Measurements from ENCODE around the gene GPR153. TPM values are rescaled to one million over a fixed set of nuclear protein-coding genes. Genes with fewer than 3 reads are reported as not detected.

GPR153 gene
- total and polyA plus RNA-seq, 5 donors from 2014 or later = 0.15 TPM; not detected in 4

- Mint-ChIP-seq H3K4me3 (no peak overlapping the region), H3K27me3 (peaks cover 10% of the 10 kb centered on the region), H3K4me1 (peaks cover 0 to 7% (median 1%) of the 10 kb centered on the region in 4 donors), H3K27ac (no peak overlapping the region), H3K9me3 (no peaks in the 10 kb centered on the region), H3K36me3 (peaks cover 5% of the 10 kb centered on the region)
- Histone ChIP-seq H3K36me3 (ENCODE audit: control insufficient read depth, insufficient read depth, low read length) (no peaks in the 10 kb centered on the region), H3K4me3 (ENCODE audit: low read depth, low read length) (no peak overlapping the region), H3K9me3 (ENCODE audit: control insufficient read depth in 2 of 2, low read length in 2 of 2) (no peaks in the 10 kb centered on the region), H3K4me1 (ENCODE audit: control insufficient read depth, insufficient read depth, low read length, poor library complexity, severe bottlenecking) (peaks cover 9% of the 10 kb centered on the region), H3K27me3 (ENCODE audit: control insufficient read depth, insufficient read depth, low read length) (no peaks in the 10 kb centered on the region), H3K27ac (ENCODE audit: insufficient read depth, low read length, poor library complexity, severe bottlenecking) (no peak overlapping the region)
- DNase-seq (no peak), ATAC-seq (ENCODE audit: low read depth in 2 of 2) (no peak)
Measured at GRCh38 chr1:6265151-6265550, 4.3 kb upstream of the GPR153 start.

GRCh38 chr1:6263716-6264115 lies 2.8 kb upstream of the GPR153 start:
- Mint-ChIP-seq H3K4me3 (peak overlapping the region in 1 of 4 donors; percentile 63), H3K27me3 (peaks cover 16% of the 10 kb centered on the region), H3K36me3 (peaks cover 5% of the 10 kb centered on the region), H3K27ac (no peak overlapping the region), H3K9me3 (peaks cover 0 to 2% (median 0%) of the 10 kb centered on the region in 7 donors), H3K4me1 (peaks cover 0 to 7% (median 3%) of the 10 kb centered on the region in 4 donors)
- no peaks in the 10 kb centered on the region for H3K27me3 ChIP-seq (ENCODE audit: control insufficient read depth, insufficient read depth, low read length)
- H3K27ac ChIP-seq (ENCODE audit: insufficient read depth, low read length, poor library complexity, severe bottlenecking) = no peak overlapping the region
- H3K9me3 ChIP-seq (ENCODE audit: control insufficient read depth in 2 of 2, low read length in 2 of 2) = no peaks in the 10 kb centered on the region
- DNase-seq (no peak), ATAC-seq (ENCODE audit: low read depth in 2 of 2) (no peak)
- no peak overlapping the region for H3K4me3 ChIP-seq (ENCODE audit: low read depth, low read length)
- H3K36me3 ChIP-seq (ENCODE audit: control insufficient read depth, insufficient read depth, low read length) = no peaks in the 10 kb centered on the region
- H3K4me1 ChIP-seq (ENCODE audit: control insufficient read depth, insufficient read depth, low read length, poor library complexity, severe bottlenecking) = peaks cover 16% of the 10 kb centered on the region

GRCh38 chr1:6262555-6263420 lies 1.9 kb upstream of the GPR153 start:
- Mint-ChIP-seq H3K36me3 (peaks cover 5% of the 10 kb centered on the region), H3K4me1 (peaks cover 0 to 8% (median 3%) of the 10 kb centered on the region in 4 donors), H3K27me3 (peaks cover 18% of the 10 kb centered on the region), H3K27ac (no peak overlapping the region), H3K4me3 (peak overlapping the region in 2 of 4 donors; percentile 47 to 64), H3K9me3 (peaks cover 0 to 2% (median 0%) of the 10 kb centered on the region in 7 donors)
- H3K4me1 ChIP-seq (ENCODE audit: control insufficient read depth, insufficient read depth, low read length, poor library complexity, severe bottlenecking) = peaks cover 16% of the 10 kb centered on the region
- no peaks in the 10 kb centered on the region for H3K36me3 ChIP-seq (ENCODE audit: control insufficient read depth, insufficient read depth, low read length)
- no peaks in the 10 kb centered on the region for H3K27me3 ChIP-seq (ENCODE audit: control insufficient read depth, insufficient read depth, low read length)
- H3K4me3 ChIP-seq (ENCODE audit: low read depth, low read length) = no peak overlapping the region
- H3K9me3 ChIP-seq (ENCODE audit: control insufficient read depth in 2 of 2, low read length in 2 of 2) = no peaks in the 10 kb centered on the region
- no peak overlapping the region for H3K27ac ChIP-seq (ENCODE audit: insufficient read depth, low read length, poor library complexity, severe bottlenecking)
- DNase-seq = no peak
- ATAC-seq (ENCODE audit: low read depth in 2 of 2) = no peak

- Histone ChIP-seq H3K27ac (ENCODE audit: insufficient read depth, low read length, poor library complexity, severe bottlenecking) (no peak overlapping the region), H3K4me3 (ENCODE audit: low read depth, low read length) (no peak overlapping the region), H3K9me3 (ENCODE audit: control insufficient read depth in 2 of 2, low read length in 2 of 2) (no peaks in the 10 kb centered on the region), H3K4me1 (ENCODE audit: control insufficient read depth, insufficient read depth, low read length, poor library complexity, severe bottlenecking) (peaks cover 16% of the 10 kb centered on the region), H3K27me3 (ENCODE audit: control insufficient read depth, insufficient read depth, low read length) (no peaks in the 10 kb centered on the region), H3K36me3 (ENCODE audit: control insufficient read depth, insufficient read depth, low read length) (no peaks in the 10 kb centered on the region)
- no peak for DNase-seq
- no peak for ATAC-seq (ENCODE audit: low read depth in 2 of 2)
- Mint-ChIP-seq H3K4me3 (peak overlapping the region; percentile 47 to 88 (median 67)), H3K27ac (no peak overlapping the region), H3K9me3 (peaks cover 0 to 2% (median 0%) of the 10 kb centered on the region in 7 donors), H3K27me3 (peaks cover 23% of the 10 kb centered on the region), H3K4me1 (peaks cover 0 to 8% (median 3%) of the 10 kb centered on the region in 4 donors), H3K36me3 (peaks cover 5% of the 10 kb centered on the region)
Measured at GRCh38 chr1:6261615-6261995, 707 bp upstream of the GPR153 start.

GRCh38 chr1:6260433-6260934 lies 414 bp downstream of the GPR153 start:
- DNase-seq (no peak), ATAC-seq (ENCODE audit: low read depth in 2 of 2) (no peak)
- no peak overlapping the region for H3K27ac ChIP-seq (ENCODE audit: insufficient read depth, low read length, poor library complexity, severe bottlenecking)
- H3K27ac Mint-ChIP-seq = no peak overlapping the region
- peaks cover 26% of the 10 kb centered on the region for H3K27me3 Mint-ChIP-seq
- H3K36me3 ChIP-seq (ENCODE audit: control insufficient read depth, insufficient read depth, low read length) = no peaks in the 10 kb centered on the region
- H3K9me3 ChIP-seq (ENCODE audit: control insufficient read depth in 2 of 2, low read length in 2 of 2) = no peaks in the 10 kb centered on the region
- no peak overlapping the region for H3K4me3 Mint-ChIP-seq
- H3K4me3 ChIP-seq (ENCODE audit: low read depth, low read length) = no peak overlapping the region
- peaks cover 0 to 2% (median 0%) of the 10 kb centered on the region in 7 donors for H3K9me3 Mint-ChIP-seq
- H3K36me3 Mint-ChIP-seq = no peaks in the 10 kb centered on the region
- H3K4me1 ChIP-seq (ENCODE audit: control insufficient read depth, insufficient read depth, low read length, poor library complexity, severe bottlenecking) = peaks cover 16% of the 10 kb centered on the region
- no peaks in the 10 kb centered on the region for H3K27me3 ChIP-seq (ENCODE audit: control insufficient read depth, insufficient read depth, low read length)
- H3K4me1 Mint-ChIP-seq = peaks cover 0 to 8% (median 3%) of the 10 kb centered on the region in 4 donors

- DNase-seq (peak; percentile 61 to 87 (median 61)), ATAC-seq (ENCODE audit: low read depth in 2 of 2) (peak; percentile 51 to 69)
- Mint-ChIP-seq H3K27ac (peak overlapping the region in 1 of 3 donors; percentile 52), H3K4me3 (peak overlapping the region; percentile 36 to 86 (median 52)), H3K9me3 (peaks cover 0 to 2% (median 0%) of the 10 kb centered on the region in 7 donors), H3K27me3 (peaks cover 26% of the 10 kb centered on the region), H3K36me3 (no peaks in the 10 kb centered on the region), H3K4me1 (peaks cover 0 to 8% (median 3%) of the 10 kb centered on the region in 4 donors)
- Histone ChIP-seq H3K9me3 (ENCODE audit: control insufficient read depth in 2 of 2, low read length in 2 of 2) (no peaks in the 10 kb centered on the region), H3K27ac (ENCODE audit: insufficient read depth, low read length, poor library complexity, severe bottlenecking) (no peak overlapping the region), H3K4me3 (ENCODE audit: low read depth, low read length) (no peak overlapping the region), H3K27me3 (ENCODE audit: control insufficient read depth, insufficient read depth, low read length) (no peaks in the 10 kb centered on the region), H3K4me1 (ENCODE audit: control insufficient read depth, insufficient read depth, low read length, poor library complexity, severe bottlenecking) (peaks cover 16% of the 10 kb centered on the region), H3K36me3 (ENCODE audit: control insufficient read depth, insufficient read depth, low read length) (no peaks in the 10 kb centered on the region)
Measured at GRCh38 chr1:6259491-6260362, 1.2 kb downstream of the GPR153 start.

- no peak for ATAC-seq (ENCODE audit: low read depth in 2 of 2)
- Histone ChIP-seq H3K9me3 (ENCODE audit: control insufficient read depth in 2 of 2, low read length in 2 of 2) (no peaks in the 10 kb centered on the region), H3K27ac (ENCODE audit: insufficient read depth, low read length, poor library complexity, severe bottlenecking) (no peak overlapping the region), H3K36me3 (ENCODE audit: control insufficient read depth, insufficient read depth, low read length) (no peaks in the 10 kb centered on the region), H3K4me3 (ENCODE audit: low read depth, low read length) (no peak overlapping the region), H3K27me3 (ENCODE audit: control insufficient read depth, insufficient read depth, low read length) (no peaks in the 10 kb centered on the region), H3K4me1 (ENCODE audit: control insufficient read depth, insufficient read depth, low read length, poor library complexity, severe bottlenecking) (peaks cover 16% of the 10 kb centered on the region)
- Mint-ChIP-seq H3K27ac (no peak overlapping the region), H3K4me3 (peak overlapping the region in 3 of 4 donors; percentile 35 to 86 (median 66)), H3K36me3 (no peaks in the 10 kb centered on the region), H3K4me1 (peaks cover 0 to 8% (median 3%) of the 10 kb centered on the region in 4 donors), H3K9me3 (peaks cover 0 to 2% (median 0%) of the 10 kb centered on the region in 7 donors), H3K27me3 (peaks cover 26% of the 10 kb centered on the region)
- DNase-seq = no peak
Measured at GRCh38 chr1:6258675-6259074, 2.2 kb downstream of the GPR153 start.

Data from CD4-positive, CD25-positive, alpha-beta regulatory T cell (primary cell).